HG02973 (cell line): ENCODE results near the gene RUNDC3A.
"Not testable (repeated sequence)": the region's sequence is repeated elsewhere in the genome, so short reads cannot be mapped to it uniquely, and the experiment has no call there.

Source experiments
- ATAC-seq: cut with Tn5 transposase; IDR thresholded peaks from one replicate; pipeline ENCODE4 v1.9.1; 2021; ENCODE audit warnings: moderate library complexity; ENCODE audit not compliant: unreplicated experiment

The RUNDC3A gene

DNA sequence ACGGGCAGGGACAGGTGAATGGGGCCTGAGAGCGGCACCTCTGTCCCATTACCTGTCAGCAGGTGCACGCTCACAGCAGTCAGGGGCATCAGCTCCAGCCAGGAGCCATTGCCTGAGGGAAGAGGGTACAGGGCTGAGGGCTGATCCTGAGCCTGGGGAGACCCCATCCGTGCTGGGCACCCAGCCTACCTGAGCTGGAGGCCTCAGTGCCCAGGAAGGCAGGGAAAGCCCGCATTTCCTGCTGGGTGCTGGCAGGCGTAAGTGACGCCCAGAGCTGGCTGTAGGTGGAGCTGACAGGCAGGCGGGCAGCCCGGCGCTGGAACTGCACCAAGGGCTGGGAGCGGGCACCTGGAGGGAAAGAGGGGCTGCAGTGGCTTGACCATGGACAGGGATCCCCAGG lies 47.8 kb downstream of the RUNDC3A start:
- no peak for ATAC-seq

DNA sequence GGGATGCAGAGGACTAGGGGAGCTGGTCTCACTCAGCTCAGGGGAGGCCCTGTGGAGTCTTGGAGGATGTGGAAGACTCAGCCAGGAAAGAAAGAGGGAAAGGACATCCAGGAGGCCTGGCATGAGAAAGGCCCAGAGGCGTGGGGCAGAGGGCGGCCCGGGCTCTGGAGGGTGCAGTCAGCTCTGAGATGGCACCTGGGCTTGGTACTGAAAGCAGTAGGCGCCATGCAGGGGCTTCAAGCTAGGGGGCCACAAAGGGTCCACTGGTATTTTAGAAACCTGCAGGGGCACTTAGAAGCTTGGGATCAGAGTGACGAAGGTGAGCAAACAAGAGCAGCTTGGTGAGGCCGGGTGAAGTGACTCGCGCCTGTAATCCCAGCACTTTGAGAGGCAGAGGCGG lies 49.7 kb downstream of the RUNDC3A start:
- ATAC-seq: no peak

GRCh38 chr17:44359006-44359405 lies 50.6 kb downstream of the RUNDC3A start:
- ATAC-seq: no peak

GRCh38 chr17:44359458-44360143 lies 51.2 kb downstream of the RUNDC3A start:
- ATAC-seq: no peak

- ATAC-seq: no peak
These were observed 51.7 kb downstream of the RUNDC3A start for GRCh38 chr17:44360144-44360533.

DNA sequence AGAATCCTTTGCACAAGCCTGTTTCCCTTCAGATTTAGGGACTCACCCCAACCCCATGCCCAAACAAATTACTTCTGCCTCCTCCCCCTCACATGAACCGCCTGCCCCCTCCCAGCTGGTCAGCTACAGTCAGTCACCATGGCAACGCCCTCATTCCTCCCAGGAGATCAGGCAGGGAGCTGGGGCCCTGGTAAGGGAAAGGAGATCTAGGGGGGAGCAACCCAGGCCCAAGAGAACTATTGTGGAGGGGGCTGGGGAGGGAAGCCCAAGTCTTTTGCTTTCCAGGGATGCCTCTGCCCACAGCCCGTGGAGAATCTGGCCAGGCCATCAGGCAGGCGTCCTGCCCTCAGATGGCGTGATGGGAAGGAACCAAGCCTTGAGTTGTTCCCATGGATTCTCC lies 52.4 kb downstream of the RUNDC3A start:
- no peak for ATAC-seq

DNA sequence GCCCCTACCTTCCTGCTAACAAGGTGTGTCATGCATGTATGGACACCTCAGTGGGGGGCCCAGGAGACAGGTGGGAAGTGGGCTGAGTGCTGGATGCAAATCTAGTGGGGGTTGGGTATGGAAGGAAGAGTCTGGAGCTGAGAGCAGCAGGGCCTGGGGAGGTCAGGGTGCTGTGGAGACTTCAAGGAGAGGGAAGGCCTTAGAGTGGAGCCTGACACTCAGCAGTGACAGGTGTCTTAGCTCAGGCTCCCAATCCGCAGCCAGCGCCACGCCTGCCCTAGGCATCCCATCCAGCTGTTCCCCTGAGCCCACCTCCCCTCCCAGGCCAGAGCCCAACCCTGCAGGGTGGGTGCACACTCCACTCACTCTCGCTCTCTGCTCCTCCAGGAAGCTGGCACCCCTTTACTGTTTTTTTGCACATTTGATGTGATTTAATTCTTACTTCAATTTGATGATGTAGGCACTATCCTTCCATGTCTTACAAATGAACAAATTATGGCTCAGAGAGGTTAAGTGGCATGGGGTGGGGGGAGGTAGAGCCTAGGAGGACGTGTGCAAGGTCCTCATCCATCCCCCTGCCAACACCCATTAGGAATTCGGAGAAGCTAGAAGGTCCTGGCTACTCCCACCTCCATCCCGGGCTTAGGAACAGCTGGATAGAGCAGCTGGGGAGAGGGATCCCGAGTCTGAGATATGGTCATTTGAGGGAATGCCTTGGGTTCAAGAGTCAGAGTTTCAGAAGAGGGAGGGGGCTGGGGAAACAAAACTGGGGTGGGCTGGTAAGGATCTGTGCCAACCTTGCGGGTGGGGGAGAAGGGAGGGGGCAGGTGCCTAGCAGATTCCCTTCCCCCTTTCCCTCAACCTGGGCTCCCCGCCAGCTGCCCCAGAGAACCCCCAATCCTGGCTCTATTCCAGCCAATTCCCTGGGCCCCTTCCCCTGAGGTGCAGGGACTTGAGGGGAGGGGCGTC lies 53.2 kb downstream of the RUNDC3A start:
- no peak for ATAC-seq

DNA sequence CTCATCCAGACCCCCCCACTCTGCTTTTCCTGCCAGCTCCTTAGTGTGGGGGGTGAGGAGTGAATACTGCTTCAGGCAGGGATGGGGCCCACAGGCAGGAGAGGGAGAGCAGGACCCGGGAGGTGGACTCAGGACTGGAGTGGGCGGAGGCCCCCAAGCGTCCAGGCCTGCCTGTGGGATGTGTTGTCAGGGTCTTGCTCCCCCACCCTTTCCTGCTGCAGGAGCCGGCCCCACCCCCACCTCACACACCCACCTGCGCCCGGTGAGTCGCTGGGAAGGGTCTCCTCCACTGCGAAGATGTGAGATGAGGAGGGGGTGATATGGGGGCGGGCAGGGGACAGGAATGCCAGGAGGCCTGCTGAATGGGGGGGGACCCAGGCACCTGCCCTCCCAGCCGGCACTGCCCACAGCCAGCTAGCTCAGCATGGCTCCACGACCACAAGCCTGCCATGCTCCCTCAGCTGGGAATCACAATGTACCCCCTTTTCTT lies 54.1 kb downstream of the RUNDC3A start:
- no peak for ATAC-seq

GRCh38 chr17:44362949-44363612 lies 54.7 kb downstream of the RUNDC3A start:
- ATAC-seq: no peak

GRCh38 chr17:44363613-44364159 lies 55.3 kb downstream of the RUNDC3A start, which contains the start of gene FAM171A2:
Gene FAM171A2, minus strand, starts transcription at chr17:44363853. Its CDS starts 139 bp downstream, at chr17:44363714.
- ATAC-seq: no peak

GRCh38 chr17:44365051-44365450 lies 56.6 kb downstream of the RUNDC3A start:
- not testable (repeated sequence) for ATAC-seq

GRCh38 chr17:44367231-44367979 lies 59.0 kb downstream of the RUNDC3A start:
- no peak for ATAC-seq
